ENCODE measurements around the gene ATP13A3. TPM values are rescaled to one million over a fixed set of nuclear protein-coding genes. Genes with fewer than 3 reads are reported as not detected.

Gene ATP13A3
- polyA plus RNA-seq, 4 donors, result 8.1 to 65.9 (median 13.9) TPM

GRCh38 chr3:194405766-194406165 lies 81.0 kb downstream of the ATP13A3 start:
- peaks cover 0 to 17% (median under 1%) of the 10 kb centered on the region in 3 donors for H3K36me3 ChIP-seq (ENCODE audit: control insufficient read depth in 3 of 3, insufficient read depth in 2 of 3, low read depth in 1 of 3, low read length in 3 of 3)
- H3K27me3 ChIP-seq (ENCODE audit: control insufficient read depth in 3 of 3, insufficient read depth in 3 of 3, low read length in 3 of 3), result no peaks in the 10 kb centered on the region
- H3K4me1 ChIP-seq (ENCODE audit: control insufficient read depth in 3 of 3, insufficient read depth in 2 of 3, low read depth in 1 of 3, low read length in 2 of 3), result no peaks in the 10 kb centered on the region
- H3K9me3 ChIP-seq (ENCODE audit: control insufficient read depth in 2 of 2, insufficient read depth in 1 of 2, low read depth in 1 of 2, low read length in 1 of 2), result no peaks in the 10 kb centered on the region
- no peak overlapping the region for H3K4me3 ChIP-seq (ENCODE audit: low read depth in 1 of 3, low read length in 3 of 3)
- no peak for DNase-seq
- 95 to 98% (median 98%) methylated on average over 2 of the region's 2 CpGs for WGBS, 3 donors
- H3K27ac ChIP-seq (ENCODE audit: low read depth in 1 of 3, low read length in 2 of 3), result no peak overlapping the region
- no peak for FAIRE-seq

GRCh38 chr3:194404365-194405140 lies 82.2 kb downstream of the ATP13A3 start:
- Histone ChIP-seq H3K27me3 (ENCODE audit: control insufficient read depth in 3 of 3, insufficient read depth in 3 of 3, low read length in 3 of 3) (no peaks in the 10 kb centered on the region), H3K27ac (ENCODE audit: low read depth in 1 of 3, low read length in 2 of 3) (no peak overlapping the region), H3K9me3 (ENCODE audit: control insufficient read depth in 2 of 2, insufficient read depth in 1 of 2, low read depth in 1 of 2, low read length in 1 of 2) (no peaks in the 10 kb centered on the region), H3K36me3 (ENCODE audit: control insufficient read depth in 3 of 3, insufficient read depth in 2 of 3, low read depth in 1 of 3, low read length in 3 of 3) (peaks cover 0 to 11% (median 0%) of the 10 kb centered on the region in 3 donors), H3K4me3 (ENCODE audit: low read depth in 1 of 3, low read length in 3 of 3) (no peak overlapping the region), H3K4me1 (ENCODE audit: control insufficient read depth in 3 of 3, insufficient read depth in 2 of 3, low read depth in 1 of 3, low read length in 2 of 3) (no peaks in the 10 kb centered on the region)
- WGBS, 3 donors, result 22 to 43% (median 28%) methylated on average over 10 of the region's 10 CpGs
- DNase-seq (peak; percentile 58 to 82), FAIRE-seq (peak; percentile 94)

- no peak for FAIRE-seq
- peaks cover 0 to 8% of the 10 kb centered on the region in 2 donors for H3K9me3 ChIP-seq (ENCODE audit: control insufficient read depth in 2 of 2, insufficient read depth in 1 of 2, low read depth in 1 of 2, low read length in 1 of 2)
- 78 to 84% (median 82%) methylated on average over 8 of the region's 8 CpGs for WGBS, 3 donors
Observed at GRCh38 chr3:194401868-194402329, 84.9 kb downstream of the ATP13A3 start.

GRCh38 chr3:194401346-194401745 lies 85.5 kb downstream of the ATP13A3 start:
- H3K27ac ChIP-seq (ENCODE audit: low read depth in 1 of 3, low read length in 2 of 3), result no peak overlapping the region
- peaks cover 0 to 18% (median 0%) of the 10 kb centered on the region in 3 donors for H3K4me1 ChIP-seq (ENCODE audit: control insufficient read depth in 3 of 3, insufficient read depth in 2 of 3, low read depth in 1 of 3, low read length in 2 of 3)
- no peak overlapping the region for H3K4me3 ChIP-seq (ENCODE audit: low read depth in 1 of 3, low read length in 3 of 3)
- WGBS, 3 donors, result 88 to 90% (median 88%) methylated on average over 9 of the region's 9 CpGs
- H3K9me3 ChIP-seq (ENCODE audit: control insufficient read depth in 2 of 2, insufficient read depth in 1 of 2, low read depth in 1 of 2, low read length in 1 of 2), result peaks cover 0 to 8% of the 10 kb centered on the region in 2 donors
- peaks cover 0 to 28% (median 0%) of the 10 kb centered on the region in 3 donors for H3K27me3 ChIP-seq (ENCODE audit: control insufficient read depth in 3 of 3, insufficient read depth in 3 of 3, low read length in 3 of 3)
- DNase-seq, result peak in 1 of 2 donors; percentile 28
- no peak for FAIRE-seq
- H3K36me3 ChIP-seq (ENCODE audit: control insufficient read depth in 3 of 3, insufficient read depth in 2 of 3, low read depth in 1 of 3, low read length in 3 of 3), result peaks cover 0 to 4% (median 0%) of the 10 kb centered on the region in 3 donors

More at GRCh38 chr3:194401868-194402329, 84.9 kb downstream of the ATP13A3 start:
- Histone ChIP-seq H3K27me3 (ENCODE audit: control insufficient read depth in 3 of 3, insufficient read depth in 3 of 3, low read length in 3 of 3) (peaks cover 0 to 25% (median 0%) of the 10 kb centered on the region in 3 donors), H3K4me3 (ENCODE audit: low read depth in 1 of 3, low read length in 3 of 3) (no peak overlapping the region), H3K4me1 (ENCODE audit: control insufficient read depth in 3 of 3, insufficient read depth in 2 of 3, low read depth in 1 of 3, low read length in 2 of 3) (peaks cover 0 to 13% (median 0%) of the 10 kb centered on the region in 3 donors), H3K27ac (ENCODE audit: low read depth in 1 of 3, low read length in 2 of 3) (no peak overlapping the region), H3K36me3 (ENCODE audit: control insufficient read depth in 3 of 3, insufficient read depth in 2 of 3, low read depth in 1 of 3, low read length in 3 of 3) (peaks cover 0 to 4% (median 0%) of the 10 kb centered on the region in 3 donors)
- peak in 1 of 2 donors; percentile 16 for DNase-seq

- peaks cover 0 to 28% (median 0%) of the 10 kb centered on the region in 3 donors for H3K27me3 ChIP-seq (ENCODE audit: control insufficient read depth in 3 of 3, insufficient read depth in 3 of 3, low read length in 3 of 3)
- WGBS, 3 donors, result 82 to 87% (median 84%) methylated on average over 15 of the region's 15 CpGs
- DNase-seq (no peak), FAIRE-seq (no peak)
- peaks cover 0 to 31% (median 3%) of the 10 kb centered on the region in 3 donors for H3K4me1 ChIP-seq (ENCODE audit: control insufficient read depth in 3 of 3, insufficient read depth in 2 of 3, low read depth in 1 of 3, low read length in 2 of 3)
- peaks cover 0 to 8% of the 10 kb centered on the region in 2 donors for H3K9me3 ChIP-seq (ENCODE audit: control insufficient read depth in 2 of 2, insufficient read depth in 1 of 2, low read depth in 1 of 2, low read length in 1 of 2)
- no peak overlapping the region for H3K4me3 ChIP-seq (ENCODE audit: low read depth in 1 of 3, low read length in 3 of 3)
- H3K36me3 ChIP-seq (ENCODE audit: control insufficient read depth in 3 of 3, insufficient read depth in 2 of 3, low read depth in 1 of 3, low read length in 3 of 3), result no peaks in the 10 kb centered on the region
- no peak overlapping the region for H3K27ac ChIP-seq (ENCODE audit: low read depth in 1 of 3, low read length in 2 of 3)
Observed at GRCh38 chr3:194399874-194400411, 86.9 kb downstream of the ATP13A3 start.

GRCh38 chr3:194399166-194399565 lies 87.6 kb downstream of the ATP13A3 start, which contains the start of gene GP5:
TSS of gene GP5 (minus strand) at chr3:194399266. CDS start at chr3:194398282, 984 bp downstream.
- WGBS, 3 donors, result 71 to 83% (median 72%) methylated on average over 2 of the region's 2 CpGs
- Histone ChIP-seq H3K27me3 (ENCODE audit: control insufficient read depth in 3 of 3, insufficient read depth in 3 of 3, low read length in 3 of 3) (peaks cover 0 to 28% (median 0%) of the 10 kb centered on the region in 3 donors), H3K36me3 (ENCODE audit: control insufficient read depth in 3 of 3, insufficient read depth in 2 of 3, low read depth in 1 of 3, low read length in 3 of 3) (no peaks in the 10 kb centered on the region), H3K9me3 (ENCODE audit: control insufficient read depth in 2 of 2, insufficient read depth in 1 of 2, low read depth in 1 of 2, low read length in 1 of 2) (peaks cover 0 to 8% of the 10 kb centered on the region in 2 donors), H3K4me1 (ENCODE audit: control insufficient read depth in 3 of 3, insufficient read depth in 2 of 3, low read depth in 1 of 3, low read length in 2 of 3) (peaks cover 0 to 35% (median 3%) of the 10 kb centered on the region in 3 donors), H3K4me3 (ENCODE audit: low read depth in 1 of 3, low read length in 3 of 3) (peak within 1 kb of the TSS in 1 of 3 donors; percentile 5), H3K27ac (ENCODE audit: low read depth in 1 of 3, low read length in 2 of 3) (no peak within 1 kb of the TSS)
- DNase-seq (no peak), FAIRE-seq (no peak)

- Histone ChIP-seq H3K27ac (ENCODE audit: low read depth in 1 of 3, low read length in 2 of 3) (no peak overlapping the region), H3K36me3 (ENCODE audit: control insufficient read depth in 3 of 3, insufficient read depth in 2 of 3, low read depth in 1 of 3, low read length in 3 of 3) (no peaks in the 10 kb centered on the region), H3K4me1 (ENCODE audit: control insufficient read depth in 3 of 3, insufficient read depth in 2 of 3, low read depth in 1 of 3, low read length in 2 of 3) (peaks cover 0 to 35% (median 3%) of the 10 kb centered on the region in 3 donors), H3K4me3 (ENCODE audit: low read depth in 1 of 3, low read length in 3 of 3) (peak overlapping the region in 1 of 3 donors; percentile 5), H3K9me3 (ENCODE audit: control insufficient read depth in 2 of 2, insufficient read depth in 1 of 2, low read depth in 1 of 2, low read length in 1 of 2) (peaks cover 0 to 8% of the 10 kb centered on the region in 2 donors), H3K27me3 (ENCODE audit: control insufficient read depth in 3 of 3, insufficient read depth in 3 of 3, low read length in 3 of 3) (peaks cover 0 to 28% (median 0%) of the 10 kb centered on the region in 3 donors)
- no peak for FAIRE-seq
- WGBS, 3 donors, result 32 to 63% (median 45%) methylated on average over 38 of the region's 38 CpGs
- peak in 1 of 2 donors; percentile 23 for DNase-seq
Observed at GRCh38 chr3:194397757-194398312, 89.0 kb downstream of the ATP13A3 start.
